ENCODE results near the gene PRSS23.

PRSS23 gene

GRCh38 chr11:86775361-86775760 lies 25.0 kb upstream of the PRSS23 start:
- DNase-seq (ENCODE audit: low read depth): no peak
- no peak for TF ChIP-seq CTCF (IDR thresholded peaks at IDR 0.05; ENCODE audit: low read depth, low read length, missing control alignments)
- in situ Hi-C loops (cut with HindIII; ENCODE audit: low sequenced_read_pairs): no loop called here
- no peak overlapping the region for H3K4me3 ChIP-seq (ENCODE audit: low read depth, low read length)

DNA sequence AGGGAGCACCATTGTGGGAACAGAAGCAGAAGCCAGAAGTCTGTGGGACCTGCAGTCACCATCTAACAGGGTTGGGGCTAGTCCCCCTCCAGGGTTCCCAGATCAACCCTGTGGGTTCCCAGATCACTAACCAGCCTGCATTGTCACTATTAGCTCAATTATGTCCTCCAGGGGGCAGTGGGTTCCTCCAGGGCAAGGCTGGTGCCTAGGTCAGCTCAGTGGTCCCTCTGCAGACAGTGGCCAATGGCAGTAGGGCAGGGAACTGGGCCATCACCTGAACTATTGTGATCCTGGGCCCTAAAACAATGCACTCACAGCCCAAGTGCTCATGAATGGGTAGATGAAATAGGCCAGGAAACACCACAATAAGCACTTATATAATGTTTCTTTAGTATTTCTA lies 18.8 kb upstream of the PRSS23 start:
- in situ Hi-C loops (cut with HindIII; ENCODE audit: low sequenced_read_pairs): no loop called here
- H3K4me3 ChIP-seq (ENCODE audit: low read depth, low read length): no peak overlapping the region
- DNase-seq (ENCODE audit: low read depth): no peak
- no peak for TF ChIP-seq CTCF (IDR thresholded peaks at IDR 0.05; ENCODE audit: low read depth, low read length, missing control alignments)

GRCh38 chr11:86782742-86783141 lies 17.6 kb upstream of the PRSS23 start:
- no peak for TF ChIP-seq CTCF (IDR thresholded peaks at IDR 0.05; ENCODE audit: low read depth, low read length, missing control alignments)
- DNase-seq (ENCODE audit: low read depth): no peak
- in situ Hi-C loops (cut with HindIII; ENCODE audit: low sequenced_read_pairs): no loop called here
- H3K4me3 ChIP-seq (ENCODE audit: low read depth, low read length): no peak overlapping the region

GRCh38 chr11:86783661-86784060 lies 16.7 kb upstream of the PRSS23 start:
- in situ Hi-C loops (cut with HindIII; ENCODE audit: low sequenced_read_pairs): no loop called here
- DNase-seq (ENCODE audit: low read depth): no peak
- no peak for TF ChIP-seq CTCF (IDR thresholded peaks at IDR 0.05; ENCODE audit: low read depth, low read length, missing control alignments)
- no peak overlapping the region for H3K4me3 ChIP-seq (ENCODE audit: low read depth, low read length)

DNA sequence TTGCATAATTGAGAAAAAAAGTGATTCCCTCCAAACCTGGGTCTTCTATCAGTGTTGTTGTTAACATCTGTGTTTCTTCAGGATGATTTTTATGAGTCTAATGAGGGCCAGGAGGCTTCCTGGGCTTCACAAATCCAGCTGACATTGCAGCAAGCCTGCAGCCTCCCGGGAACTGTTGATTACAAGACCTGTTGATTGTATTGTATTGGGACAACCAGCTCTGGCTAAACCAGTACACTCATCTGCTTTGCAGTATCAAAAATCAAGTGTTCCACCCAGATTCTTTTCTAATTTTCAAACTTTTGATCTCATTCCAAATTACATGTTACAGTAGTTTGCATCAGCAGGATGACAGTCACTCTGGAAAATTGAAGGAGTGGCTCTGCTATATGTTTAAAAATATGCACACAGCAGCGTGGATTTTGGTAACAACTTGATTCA lies 16.1 kb upstream of the PRSS23 start:
- H3K4me3 ChIP-seq (ENCODE audit: low read depth, low read length): no peak overlapping the region
- no peak for TF ChIP-seq CTCF (IDR thresholded peaks at IDR 0.05; ENCODE audit: low read depth, low read length, missing control alignments)
- in situ Hi-C loops (cut with HindIII; ENCODE audit: low sequenced_read_pairs): no loop called here
- DNase-seq (ENCODE audit: low read depth): no peak

DNA sequence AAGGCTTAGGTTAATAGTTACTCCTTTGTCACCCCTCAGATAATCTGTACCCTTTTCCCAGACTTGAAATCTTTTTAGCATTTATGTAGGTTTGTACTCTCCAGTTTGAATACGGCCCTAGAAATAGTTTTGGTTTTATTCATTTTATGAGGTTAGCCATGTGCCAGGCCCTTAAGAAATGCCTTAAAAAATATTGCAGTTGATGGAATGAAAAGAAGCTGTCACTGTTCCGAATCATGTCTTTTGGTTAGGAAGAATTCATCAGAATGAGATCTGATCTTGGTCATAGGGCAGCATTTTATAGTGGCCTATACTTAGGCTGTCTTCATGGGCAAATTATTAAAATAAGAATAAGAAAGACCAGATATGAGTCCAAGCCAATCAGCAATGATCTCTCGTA lies 14.8 kb upstream of the PRSS23 start:
- in situ Hi-C loops (cut with HindIII; ENCODE audit: low sequenced_read_pairs): no loop called here
- DNase-seq (ENCODE audit: low read depth): no peak
- TF ChIP-seq CTCF (IDR thresholded peaks at IDR 0.05; ENCODE audit: low read depth, low read length, missing control alignments): no peak
- no peak overlapping the region for H3K4me3 ChIP-seq (ENCODE audit: low read depth, low read length)

DNA sequence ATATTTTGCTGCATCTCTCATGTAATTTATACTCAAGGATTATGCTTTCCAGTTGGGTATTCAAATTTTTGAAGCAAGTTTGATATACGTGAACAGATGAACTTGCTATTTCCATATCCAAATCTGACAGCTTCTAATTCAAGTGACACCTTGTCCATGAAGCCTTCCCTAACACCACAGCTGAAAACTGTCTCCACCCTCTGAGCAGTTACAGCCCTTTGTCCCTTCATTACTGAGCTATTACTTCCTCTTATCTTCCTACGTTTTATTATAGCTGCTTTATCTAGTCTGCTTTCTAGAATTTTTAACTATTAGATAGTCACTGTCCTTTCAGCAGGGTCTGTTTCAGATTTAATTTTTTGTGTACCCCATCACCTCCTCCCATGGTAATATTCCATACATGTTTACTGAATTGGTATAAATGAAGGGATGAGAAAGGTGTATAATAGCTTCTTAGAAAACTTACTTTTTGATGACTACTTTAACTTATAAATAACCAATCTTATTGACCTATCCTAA lies 13.3 kb upstream of the PRSS23 start:
- H3K4me3 ChIP-seq (ENCODE audit: low read depth, low read length): no peak overlapping the region
- in situ Hi-C loops (cut with HindIII; ENCODE audit: low sequenced_read_pairs): no loop called here
- DNase-seq (ENCODE audit: low read depth): no peak
- no peak for TF ChIP-seq CTCF (IDR thresholded peaks at IDR 0.05; ENCODE audit: low read depth, low read length, missing control alignments)

Measured in astrocyte of the cerebellum (primary cell).